Osteoblast (primary cell): Measurements from ENCODE around the gene CACNA1I. TPM values are rescaled to one million over a fixed set of nuclear protein-coding genes. Genes with fewer than 3 reads are reported as not detected.

Experiments used
- DNase-seq: peaks from one replicate; pipeline ENCODE4 v3.0.0; 2011; ENCODE audit warnings: low spot score, mixed read lengths; ENCODE audit not compliant: insufficient read length; ENCODE audit errors: missing footprints
- H2AFZ ChIP-seq: 2 replicates; pipeline ENCODE4 v1.6.0; 2011; ENCODE audit warnings: mild to moderate bottlenecking, low read length
- H3K27ac ChIP-seq: 2 replicates; pipeline ENCODE4 v1.5.1; 2011; ENCODE audit warnings: mild to moderate bottlenecking, low read depth, low read length, moderate library complexity
- H3K27me3 ChIP-seq: 2 replicates; pipeline ENCODE4 v1.6.0; 2012; ENCODE audit warnings: mild to moderate bottlenecking, control low read depth, inconsistent platforms, low read length, moderate library complexity; ENCODE audit not compliant: insufficient read depth
- H3K36me3 ChIP-seq: 2 replicates; pipeline ENCODE4 v1.5.1; 2011; ENCODE audit warnings: mild to moderate bottlenecking, low read length, control low read depth, moderate library complexity; ENCODE audit not compliant: insufficient read depth
- H3K4me1 ChIP-seq: 2 replicates; pipeline ENCODE4 v1.5.1; 2011; ENCODE audit warnings: mild to moderate bottlenecking, low read length, control low read depth, moderate library complexity; ENCODE audit not compliant: insufficient read depth
- H3K4me2 ChIP-seq: 2 replicates; pipeline ENCODE4 v1.6.0; 2011; ENCODE audit warnings: mild to moderate bottlenecking, low read length; ENCODE audit not compliant: insufficient read depth
- H3K4me3 ChIP-seq: fragments of 200-600 bp; sonication (generic); 3 replicates; pipeline ENCODE4 v1.5.1; 2012; ENCODE audit warnings: mild to moderate bottlenecking, low read length, inconsistent platforms; ENCODE audit not compliant: insufficient read depth
- H3K79me2 ChIP-seq: 2 replicates; pipeline ENCODE4 v1.6.0; 2012; ENCODE audit warnings: mild to moderate bottlenecking, low read length, control low read depth, inconsistent platforms; ENCODE audit not compliant: insufficient read depth
- H3K9me3 ChIP-seq: 2 replicates; pipeline ENCODE4 v1.5.1; 2011; ENCODE audit warnings: low read depth, low read length, control low read depth
- H4K20me1 ChIP-seq: 2 replicates; pipeline ENCODE4 v1.6.0; 2012; ENCODE audit warnings: mild to moderate bottlenecking, low read length, control low read depth; ENCODE audit not compliant: insufficient read depth
- total RNA-seq: library from RNA; depleted of rRNA; stranded (reverse); fragments of >200 nt; gene quantifications from 2 replicates; pipeline ENCODE4 v1.2.3, GENCODE V29; 2012
- TF ChIP-seq, protein P1 (sequence below): IDR thresholded peaks from 2 replicates; pipeline ENCODE4 v1.5.1; 2011; ENCODE audit warnings: mild to moderate bottlenecking, low read depth, low read length, moderate library complexity; ENCODE audit errors: extremely low read depth

CACNA1I gene
- total RNA-seq, 1 donor = under 0.01 TPM

DNA sequence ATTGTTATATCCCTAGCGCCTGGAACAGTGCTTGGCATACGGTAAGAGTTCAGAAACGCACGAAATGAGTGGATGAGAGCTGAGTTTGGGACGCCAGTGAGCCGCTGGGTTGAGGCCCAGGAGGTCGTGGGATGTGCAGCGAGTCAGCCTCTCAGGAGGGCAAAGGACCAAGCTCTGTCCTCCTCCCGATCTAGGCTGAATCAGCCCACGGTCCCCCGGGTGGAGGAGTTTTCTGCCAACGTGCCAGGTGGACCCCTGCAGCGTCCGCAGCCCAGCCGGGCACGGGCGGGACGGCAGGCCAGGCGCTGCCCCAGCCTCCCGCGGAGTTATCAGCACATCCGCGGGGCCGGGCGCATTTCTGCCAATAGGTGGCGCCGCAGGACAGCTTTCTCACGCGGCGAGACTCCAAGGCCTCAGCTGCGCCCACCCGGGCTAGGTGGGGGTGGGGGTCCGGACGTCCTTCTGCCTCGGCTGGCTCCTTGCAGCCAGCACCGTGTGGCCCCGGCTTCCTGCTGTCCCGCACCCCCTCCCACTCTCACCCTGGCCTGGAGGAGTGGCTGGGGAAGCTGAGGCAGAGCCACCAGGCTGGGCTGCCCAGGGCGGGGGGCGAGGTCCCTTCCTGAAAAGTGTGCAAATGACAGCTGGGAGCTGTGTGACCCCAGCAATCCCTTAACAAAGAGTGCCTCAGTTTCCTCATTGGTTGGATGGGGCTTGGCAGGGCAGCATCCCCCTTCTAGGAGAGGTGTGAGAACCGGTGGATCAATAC, 35.8 kb upstream of the CACNA1I start:
- Histone ChIP-seq H3K27me3 (no peaks in the 10 kb centered on the region), H2AFZ (peak overlapping the region; percentile 95), H3K4me2 (peak overlapping the region; percentile 74), H4K20me1 (peaks cover 18% of the 10 kb centered on the region), H3K27ac (no peak overlapping the region), H3K79me2 (peaks cover 27% of the 10 kb centered on the region), H3K4me1 (peaks cover 17% of the 10 kb centered on the region), H3K9me3 (no peaks in the 10 kb centered on the region), H3K36me3 (peaks cover 6% of the 10 kb centered on the region), H3K4me3 (peak overlapping the region; percentile 54)
- DNase-seq = peak; percentile 99
- TF ChIP-seq, protein P1, sequence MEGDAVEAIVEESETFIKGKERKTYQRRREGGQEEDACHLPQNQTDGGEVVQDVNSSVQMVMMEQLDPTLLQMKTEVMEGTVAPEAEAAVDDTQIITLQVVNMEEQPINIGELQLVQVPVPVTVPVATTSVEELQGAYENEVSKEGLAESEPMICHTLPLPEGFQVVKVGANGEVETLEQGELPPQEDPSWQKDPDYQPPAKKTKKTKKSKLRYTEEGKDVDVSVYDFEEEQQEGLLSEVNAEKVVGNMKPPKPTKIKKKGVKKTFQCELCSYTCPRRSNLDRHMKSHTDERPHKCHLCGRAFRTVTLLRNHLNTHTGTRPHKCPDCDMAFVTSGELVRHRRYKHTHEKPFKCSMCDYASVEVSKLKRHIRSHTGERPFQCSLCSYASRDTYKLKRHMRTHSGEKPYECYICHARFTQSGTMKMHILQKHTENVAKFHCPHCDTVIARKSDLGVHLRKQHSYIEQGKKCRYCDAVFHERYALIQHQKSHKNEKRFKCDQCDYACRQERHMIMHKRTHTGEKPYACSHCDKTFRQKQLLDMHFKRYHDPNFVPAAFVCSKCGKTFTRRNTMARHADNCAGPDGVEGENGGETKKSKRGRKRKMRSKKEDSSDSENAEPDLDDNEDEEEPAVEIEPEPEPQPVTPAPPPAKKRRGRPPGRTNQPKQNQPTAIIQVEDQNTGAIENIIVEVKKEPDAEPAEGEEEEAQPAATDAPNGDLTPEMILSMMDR = peak; percentile 73

GRCh38 chr22:39535357-39535725, 35.2 kb upstream of the CACNA1I start:
- no peak overlapping the region for H3K27ac ChIP-seq
- peaks cover 22% of the 10 kb centered on the region for H3K79me2 ChIP-seq
- H3K4me1 ChIP-seq = peaks cover 17% of the 10 kb centered on the region
- no peak overlapping the region for H2AFZ ChIP-seq
- H3K27me3 ChIP-seq = no peaks in the 10 kb centered on the region
- no peak overlapping the region for H3K4me2 ChIP-seq
- DNase-seq = peak; percentile 53
- H3K36me3 ChIP-seq = peaks cover under 1% of the 10 kb centered on the region
- no peaks in the 10 kb centered on the region for H3K9me3 ChIP-seq
- TF ChIP-seq, protein P1 = no peak
- H3K4me3 ChIP-seq = no peak overlapping the region
- peaks cover 13% of the 10 kb centered on the region for H4K20me1 ChIP-seq

GRCh38 chr22:39535831-39536449, 34.6 kb upstream of the CACNA1I start:
- Histone ChIP-seq H4K20me1 (peaks cover 7% of the 10 kb centered on the region), H3K4me3 (no peak overlapping the region), H2AFZ (no peak overlapping the region), H3K36me3 (no peaks in the 10 kb centered on the region), H3K27me3 (no peaks in the 10 kb centered on the region), H3K27ac (no peak overlapping the region), H3K79me2 (peaks cover 16% of the 10 kb centered on the region), H3K4me2 (no peak overlapping the region), H3K9me3 (no peaks in the 10 kb centered on the region), H3K4me1 (peaks cover 16% of the 10 kb centered on the region)
- TF ChIP-seq, protein P1 = no peak
- peak; percentile 2 for DNase-seq

DNA sequence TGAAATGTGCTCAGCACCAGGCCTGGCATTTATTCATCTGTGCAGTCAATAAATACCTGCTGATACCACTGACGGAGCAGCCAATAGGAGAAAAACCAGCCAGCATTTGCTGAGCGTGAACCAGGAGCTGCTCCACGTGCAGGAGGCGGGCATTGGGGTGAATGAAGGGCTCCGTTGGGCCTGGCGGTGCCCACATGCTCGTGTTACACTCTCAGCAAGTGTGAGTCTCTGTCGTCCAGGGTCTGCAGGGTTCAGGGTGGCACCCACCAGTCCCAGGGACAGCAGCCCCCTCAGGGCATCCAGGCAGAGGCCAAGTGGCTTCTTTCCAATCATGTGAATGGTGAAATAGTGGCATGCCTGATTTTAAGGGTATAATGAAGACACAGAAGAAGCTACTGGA, 33.8 kb upstream of the CACNA1I start:
- DNase-seq = peak; percentile 10
- peaks cover 8% of the 10 kb centered on the region for H3K79me2 ChIP-seq
- no peak overlapping the region for H3K27ac ChIP-seq
- no peak overlapping the region for H3K4me3 ChIP-seq
- H3K4me2 ChIP-seq = no peak overlapping the region
- no peaks in the 10 kb centered on the region for H3K36me3 ChIP-seq
- H3K9me3 ChIP-seq = no peaks in the 10 kb centered on the region
- H4K20me1 ChIP-seq = no peaks in the 10 kb centered on the region
- peaks cover 8% of the 10 kb centered on the region for H3K4me1 ChIP-seq
- TF ChIP-seq, protein P1 = no peak
- H3K27me3 ChIP-seq = no peaks in the 10 kb centered on the region
- H2AFZ ChIP-seq = no peak overlapping the region
